HepG2 (cell line): ENCODE data around the gene MED25. TPM values are rescaled to one million over a fixed set of nuclear protein-coding genes. Genes with fewer than 3 reads are reported as not detected.

ENCODE experiments used
- BORCS8-MEF2B ChIP-seq: sonication (generic); formaldehyde crosslinking; IDR thresholded peaks from 2 replicates; pipeline ENCODE4 v1.8.0; 2022; ENCODE audit warnings: mild to moderate bottlenecking, missing genetic modification reagents
- HOXA3 ChIP-seq: sonication (generic); formaldehyde crosslinking; IDR thresholded peaks from 2 replicates; pipeline ENCODE4 v1.5.0; 2020; ENCODE audit warnings: missing genetic modification reagents
- NCOA2 ChIP-seq: sonication (generic); formaldehyde crosslinking; IDR thresholded peaks from 2 replicates; pipeline ENCODE4 v1.8.0; 2022; ENCODE audit warnings: inconsistent platforms
- U2AF2 ChIP-seq: fragments of 200-400 bp; formaldehyde crosslinking; IDR thresholded peaks from 2 replicates; pipeline ENCODE4 v1.6.1; 2017; ENCODE audit warnings: low read depth, mild to moderate bottlenecking, low read length
- ZMAT3 ChIP-seq: sonication (generic); formaldehyde crosslinking; conservative IDR thresholded peaks from 2 replicates; pipeline ENCODE4 v1.7.0; 2021; ENCODE audit warnings: missing genetic modification reagents
- ZNF251 ChIP-seq: sonication (generic); formaldehyde crosslinking; IDR thresholded peaks from 2 replicates; pipeline ENCODE4 v1.9.0; 2021; ENCODE audit warnings: mild to moderate bottlenecking, missing genetic modification reagents
- ZNF468 ChIP-seq: sonication (generic); formaldehyde crosslinking; IDR thresholded peaks from 2 replicates; pipeline ENCODE4 v1.8.0; 2022; ENCODE audit warnings: mild to moderate bottlenecking, moderate library complexity, missing genetic modification reagents
- ZNF563 ChIP-seq: sonication (generic); formaldehyde crosslinking; IDR thresholded peaks from 2 replicates; pipeline ENCODE4 v1.8.0; 2022; ENCODE audit warnings: mild to moderate bottlenecking, moderate library complexity, missing genetic modification reagents
- ZNF615 ChIP-seq: sonication (generic); formaldehyde crosslinking; IDR thresholded peaks from 2 replicates; pipeline ENCODE4 v1.5.0; 2020; ENCODE audit warnings: mild to moderate bottlenecking, missing genetic modification reagents, borderline replicate concordance
- ZNF776 ChIP-seq: sonication (generic); formaldehyde crosslinking; IDR thresholded peaks from 2 replicates; pipeline ENCODE4 v1.4.0; 2020; ENCODE audit warnings: mild to moderate bottlenecking, missing genetic modification reagents
- polyA plus RNA-seq, 8 experiments: library from polyadenylated mRNA; depleted of rRNA in 3 of 8; stranded (reverse) in 7 of 8; unstranded in 1 of 8; fragments of >200 nt; fragmentation: Illumina TruSeq in 4 of 8; extraction: Trizol in 4 of 8; gene quantifications; 2 replicates each; pipeline versions ENCODE4 v1.2.1 to v1.2.3, GENCODE V29; 2011 to 2016; ENCODE audit warnings: low read depth in 4 of 8, missing spikeins in 1 of 8, mixed read lengths in 1 of 8; ENCODE audit not compliant: insufficient read depth in 1 of 8
- total RNA-seq, 5 experiments: library from RNA; depleted of rRNA; stranded (reverse); fragments of >200 nt; fragmentation: Illumina TruSeq; extraction: Trizol; gene quantifications; 2 replicates each; pipeline ENCODE4 v1.2.3, GENCODE V29; 2016; ENCODE audit warnings: low read depth in 1 of 5
- TF ChIP-seq, protein P1 (sequence below): sonication (generic); formaldehyde crosslinking; IDR thresholded peaks from 2 replicates; pipeline ENCODE4 v1.5.0; 2020; ENCODE audit warnings: mild to moderate bottlenecking, missing genetic modification reagents, moderate library complexity
- TF ChIP-seq, protein P2 (sequence below): sonication (generic); formaldehyde crosslinking; IDR thresholded peaks from 2 replicates; pipeline ENCODE4 v1.4.0; 2020; ENCODE audit warnings: mild to moderate bottlenecking, missing genetic modification reagents, borderline replicate concordance
- TF ChIP-seq, protein P3 (sequence below): sonication (generic); formaldehyde crosslinking; IDR thresholded peaks from 2 replicates; pipeline ENCODE4 v1.4.0; 2020; ENCODE audit warnings: mild to moderate bottlenecking, missing genetic modification reagents
- TF ChIP-seq, protein P4 (sequence below): sonication (generic); formaldehyde crosslinking; IDR thresholded peaks from 2 replicates; pipeline ENCODE4 v1.4.0; 2020; ENCODE audit warnings: missing genetic modification reagents

The MED25 gene
- total and polyA plus RNA-seq, 2 of the 13 experiments (the other 11 are each of a cell fraction or from before 2014, with no cell fraction given) = 11.1 to 15.1 TPM

DNA sequence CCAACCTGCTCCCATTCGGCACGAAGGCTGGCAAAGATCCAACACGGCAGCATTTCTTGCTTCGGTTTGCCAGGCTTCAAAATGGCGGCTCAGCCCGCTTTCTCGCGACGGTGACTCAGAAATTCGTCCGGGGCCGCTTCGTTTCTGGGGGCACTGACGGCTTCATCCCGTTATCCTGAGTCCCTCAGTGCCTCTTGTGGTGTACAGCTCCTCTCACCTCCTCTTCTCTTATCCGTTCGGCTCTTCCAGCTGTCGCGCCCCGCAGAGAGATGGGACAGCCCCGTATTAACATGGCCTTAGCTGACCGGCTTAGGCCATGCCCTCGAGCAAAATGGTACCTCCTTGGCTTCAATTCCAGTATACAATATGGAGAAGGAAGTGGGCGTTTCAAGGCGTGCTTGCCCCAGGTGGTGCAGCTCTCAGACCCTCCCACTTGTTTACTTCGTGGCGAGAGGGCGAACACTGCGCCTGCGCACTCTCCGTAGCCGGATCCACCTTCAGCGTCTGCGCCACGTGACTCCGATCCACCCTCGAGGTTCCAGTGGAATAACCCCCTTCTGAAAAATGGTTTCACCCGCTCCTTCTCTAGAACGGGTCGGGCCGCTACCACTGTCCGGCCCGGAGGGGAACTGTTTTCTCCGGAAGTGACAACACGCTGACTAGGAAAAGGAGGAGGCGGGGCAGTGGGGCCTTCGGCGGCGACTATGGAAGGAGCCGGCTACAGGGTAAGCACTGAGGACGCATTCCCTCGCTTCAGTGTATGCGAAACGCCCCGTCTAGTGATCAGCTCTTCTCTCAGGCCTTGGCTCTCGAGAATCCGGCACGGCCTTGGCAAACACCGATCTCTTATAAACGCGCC, 59.2 kb downstream of the MED25 start, which contains the start of the genes AKT1S1 and TBC1D17 (continued):
- TF ChIP-seq ZNF468 (CRISPR knock-in tag) (no peak), HOXA3 (CRISPR knock-in tag) (peak; percentile 100), ZNF776 (CRISPR knock-in tag) (no peak), ZNF251 (CRISPR knock-in tag) (no peak), ZMAT3 (CRISPR knock-in tag) (peak; percentile 78), ZNF563 (CRISPR knock-in tag) (peak; percentile 10; the same call in 1 of the 2 replicates), ZNF615 (CRISPR knock-in tag) (no peak), BORCS8-MEF2B (CRISPR knock-in tag) (no peak), U2AF2 (no peak), NCOA2 (CRISPR knock-in tag) (peak; percentile 54; the same call in 1 of the 2 replicates)
- TF ChIP-seq, protein P1, sequence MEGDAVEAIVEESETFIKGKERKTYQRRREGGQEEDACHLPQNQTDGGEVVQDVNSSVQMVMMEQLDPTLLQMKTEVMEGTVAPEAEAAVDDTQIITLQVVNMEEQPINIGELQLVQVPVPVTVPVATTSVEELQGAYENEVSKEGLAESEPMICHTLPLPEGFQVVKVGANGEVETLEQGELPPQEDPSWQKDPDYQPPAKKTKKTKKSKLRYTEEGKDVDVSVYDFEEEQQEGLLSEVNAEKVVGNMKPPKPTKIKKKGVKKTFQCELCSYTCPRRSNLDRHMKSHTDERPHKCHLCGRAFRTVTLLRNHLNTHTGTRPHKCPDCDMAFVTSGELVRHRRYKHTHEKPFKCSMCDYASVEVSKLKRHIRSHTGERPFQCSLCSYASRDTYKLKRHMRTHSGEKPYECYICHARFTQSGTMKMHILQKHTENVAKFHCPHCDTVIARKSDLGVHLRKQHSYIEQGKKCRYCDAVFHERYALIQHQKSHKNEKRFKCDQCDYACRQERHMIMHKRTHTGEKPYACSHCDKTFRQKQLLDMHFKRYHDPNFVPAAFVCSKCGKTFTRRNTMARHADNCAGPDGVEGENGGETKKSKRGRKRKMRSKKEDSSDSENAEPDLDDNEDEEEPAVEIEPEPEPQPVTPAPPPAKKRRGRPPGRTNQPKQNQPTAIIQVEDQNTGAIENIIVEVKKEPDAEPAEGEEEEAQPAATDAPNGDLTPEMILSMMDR (CRISPR knock-in tag) = no peak
- TF ChIP-seq, protein P2, sequence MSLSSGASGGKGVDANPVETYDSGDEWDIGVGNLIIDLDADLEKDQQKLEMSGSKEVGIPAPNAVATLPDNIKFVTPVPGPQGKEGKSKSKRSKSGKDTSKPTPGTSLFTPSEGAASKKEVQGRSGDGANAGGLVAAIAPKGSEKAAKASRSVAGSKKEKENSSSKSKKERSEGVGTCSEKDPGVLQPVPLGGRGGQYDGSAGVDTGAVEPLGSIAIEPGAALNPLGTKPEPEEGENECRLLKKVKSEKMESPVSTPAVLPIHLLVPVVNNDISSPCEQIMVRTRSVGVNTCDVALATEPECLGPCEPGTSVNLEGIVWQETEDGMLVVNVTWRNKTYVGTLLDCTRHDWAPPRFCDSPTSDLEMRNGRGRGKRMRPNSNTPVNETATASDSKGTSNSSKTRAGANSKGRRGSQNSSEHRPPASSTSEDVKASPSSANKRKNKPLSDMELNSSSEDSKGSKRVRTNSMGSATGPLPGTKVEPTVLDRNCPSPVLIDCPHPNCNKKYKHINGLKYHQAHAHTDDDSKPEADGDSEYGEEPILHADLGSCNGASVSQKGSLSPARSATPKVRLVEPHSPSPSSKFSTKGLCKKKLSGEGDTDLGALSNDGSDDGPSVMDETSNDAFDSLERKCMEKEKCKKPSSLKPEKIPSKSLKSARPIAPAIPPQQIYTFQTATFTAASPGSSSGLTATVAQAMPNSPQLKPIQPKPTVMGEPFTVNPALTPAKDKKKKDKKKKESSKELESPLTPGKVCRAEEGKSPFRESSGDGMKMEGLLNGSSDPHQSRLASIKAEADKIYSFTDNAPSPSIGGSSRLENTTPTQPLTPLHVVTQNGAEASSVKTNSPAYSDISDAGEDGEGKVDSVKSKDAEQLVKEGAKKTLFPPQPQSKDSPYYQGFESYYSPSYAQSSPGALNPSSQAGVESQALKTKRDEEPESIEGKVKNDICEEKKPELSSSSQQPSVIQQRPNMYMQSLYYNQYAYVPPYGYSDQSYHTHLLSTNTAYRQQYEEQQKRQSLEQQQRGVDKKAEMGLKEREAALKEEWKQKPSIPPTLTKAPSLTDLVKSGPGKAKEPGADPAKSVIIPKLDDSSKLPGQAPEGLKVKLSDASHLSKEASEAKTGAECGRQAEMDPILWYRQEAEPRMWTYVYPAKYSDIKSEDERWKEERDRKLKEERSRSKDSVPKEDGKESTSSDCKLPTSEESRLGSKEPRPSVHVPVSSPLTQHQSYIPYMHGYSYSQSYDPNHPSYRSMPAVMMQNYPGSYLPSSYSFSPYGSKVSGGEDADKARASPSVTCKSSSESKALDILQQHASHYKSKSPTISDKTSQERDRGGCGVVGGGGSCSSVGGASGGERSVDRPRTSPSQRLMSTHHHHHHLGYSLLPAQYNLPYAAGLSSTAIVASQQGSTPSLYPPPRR (CRISPR knock-in tag) = no peak
- TF ChIP-seq, protein P3, sequence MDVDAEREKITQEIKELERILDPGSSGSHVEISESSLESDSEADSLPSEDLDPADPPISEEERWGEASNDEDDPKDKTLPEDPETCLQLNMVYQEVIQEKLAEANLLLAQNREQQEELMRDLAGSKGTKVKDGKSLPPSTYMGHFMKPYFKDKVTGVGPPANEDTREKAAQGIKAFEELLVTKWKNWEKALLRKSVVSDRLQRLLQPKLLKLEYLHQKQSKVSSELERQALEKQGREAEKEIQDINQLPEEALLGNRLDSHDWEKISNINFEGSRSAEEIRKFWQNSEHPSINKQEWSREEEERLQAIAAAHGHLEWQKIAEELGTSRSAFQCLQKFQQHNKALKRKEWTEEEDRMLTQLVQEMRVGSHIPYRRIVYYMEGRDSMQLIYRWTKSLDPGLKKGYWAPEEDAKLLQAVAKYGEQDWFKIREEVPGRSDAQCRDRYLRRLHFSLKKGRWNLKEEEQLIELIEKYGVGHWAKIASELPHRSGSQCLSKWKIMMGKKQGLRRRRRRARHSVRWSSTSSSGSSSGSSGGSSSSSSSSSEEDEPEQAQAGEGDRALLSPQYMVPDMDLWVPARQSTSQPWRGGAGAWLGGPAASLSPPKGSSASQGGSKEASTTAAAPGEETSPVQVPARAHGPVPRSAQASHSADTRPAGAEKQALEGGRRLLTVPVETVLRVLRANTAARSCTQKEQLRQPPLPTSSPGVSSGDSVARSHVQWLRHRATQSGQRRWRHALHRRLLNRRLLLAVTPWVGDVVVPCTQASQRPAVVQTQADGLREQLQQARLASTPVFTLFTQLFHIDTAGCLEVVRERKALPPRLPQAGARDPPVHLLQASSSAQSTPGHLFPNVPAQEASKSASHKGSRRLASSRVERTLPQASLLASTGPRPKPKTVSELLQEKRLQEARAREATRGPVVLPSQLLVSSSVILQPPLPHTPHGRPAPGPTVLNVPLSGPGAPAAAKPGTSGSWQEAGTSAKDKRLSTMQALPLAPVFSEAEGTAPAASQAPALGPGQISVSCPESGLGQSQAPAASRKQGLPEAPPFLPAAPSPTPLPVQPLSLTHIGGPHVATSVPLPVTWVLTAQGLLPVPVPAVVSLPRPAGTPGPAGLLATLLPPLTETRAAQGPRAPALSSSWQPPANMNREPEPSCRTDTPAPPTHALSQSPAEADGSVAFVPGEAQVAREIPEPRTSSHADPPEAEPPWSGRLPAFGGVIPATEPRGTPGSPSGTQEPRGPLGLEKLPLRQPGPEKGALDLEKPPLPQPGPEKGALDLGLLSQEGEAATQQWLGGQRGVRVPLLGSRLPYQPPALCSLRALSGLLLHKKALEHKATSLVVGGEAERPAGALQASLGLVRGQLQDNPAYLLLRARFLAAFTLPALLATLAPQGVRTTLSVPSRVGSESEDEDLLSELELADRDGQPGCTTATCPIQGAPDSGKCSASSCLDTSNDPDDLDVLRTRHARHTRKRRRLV (CRISPR knock-in tag) = peak; percentile 92
- TF ChIP-seq, protein P4, sequence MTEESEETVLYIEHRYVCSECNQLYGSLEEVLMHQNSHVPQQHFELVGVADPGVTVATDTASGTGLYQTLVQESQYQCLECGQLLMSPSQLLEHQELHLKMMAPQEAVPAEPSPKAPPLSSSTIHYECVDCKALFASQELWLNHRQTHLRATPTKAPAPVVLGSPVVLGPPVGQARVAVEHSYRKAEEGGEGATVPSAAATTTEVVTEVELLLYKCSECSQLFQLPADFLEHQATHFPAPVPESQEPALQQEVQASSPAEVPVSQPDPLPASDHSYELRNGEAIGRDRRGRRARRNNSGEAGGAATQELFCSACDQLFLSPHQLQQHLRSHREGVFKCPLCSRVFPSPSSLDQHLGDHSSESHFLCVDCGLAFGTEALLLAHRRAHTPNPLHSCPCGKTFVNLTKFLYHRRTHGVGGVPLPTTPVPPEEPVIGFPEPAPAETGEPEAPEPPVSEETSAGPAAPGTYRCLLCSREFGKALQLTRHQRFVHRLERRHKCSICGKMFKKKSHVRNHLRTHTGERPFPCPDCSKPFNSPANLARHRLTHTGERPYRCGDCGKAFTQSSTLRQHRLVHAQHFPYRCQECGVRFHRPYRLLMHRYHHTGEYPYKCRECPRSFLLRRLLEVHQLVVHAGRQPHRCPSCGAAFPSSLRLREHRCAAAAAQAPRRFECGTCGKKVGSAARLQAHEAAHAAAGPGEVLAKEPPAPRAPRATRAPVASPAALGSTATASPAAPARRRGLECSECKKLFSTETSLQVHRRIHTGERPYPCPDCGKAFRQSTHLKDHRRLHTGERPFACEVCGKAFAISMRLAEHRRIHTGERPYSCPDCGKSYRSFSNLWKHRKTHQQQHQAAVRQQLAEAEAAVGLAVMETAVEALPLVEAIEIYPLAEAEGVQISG (CRISPR knock-in tag) = peak; percentile 66
